PFSK-1 (cell line): ENCODE data around the gene ARPC4.

Source experiments
- FOXP2 ChIP-seq: optimal IDR thresholded peaks from 2 replicates; pipeline ENCODE3; 2011; ENCODE audit warnings: borderline replicate concordance, control low read depth, inconsistent platforms; ENCODE audit not compliant: insufficient read depth; ENCODE audit errors: extremely low read length, extremely low read depth
- TAF1 ChIP-seq: IDR thresholded peaks from 2 replicates; pipeline ENCODE4 v1.6.1; 2012; ENCODE audit warnings: low read length, control low read depth, borderline replicate concordance; ENCODE audit not compliant: insufficient read depth

DNA sequence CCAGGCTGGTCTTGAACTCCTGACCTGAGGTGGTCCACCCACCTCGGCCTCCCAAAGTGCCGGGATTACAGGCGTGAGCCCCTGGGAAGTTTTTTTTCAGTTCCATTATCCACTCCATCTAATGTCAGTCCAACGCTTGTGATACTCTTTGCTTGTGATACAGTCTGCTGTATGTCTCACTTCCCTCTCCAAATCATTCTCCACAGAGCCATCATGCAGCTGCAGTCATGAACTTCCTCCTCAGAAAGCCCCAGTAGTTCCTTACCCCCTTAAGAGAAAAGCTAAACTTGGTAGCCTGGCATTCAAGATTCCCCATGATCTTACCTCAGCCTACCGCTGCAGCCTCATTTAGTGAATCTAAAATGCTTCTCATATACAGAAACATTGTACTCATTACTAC lies 2.3 kb downstream of the ARPC4 start:
- TF ChIP-seq TAF1 (no peak), FOXP2 (no peak)
